IPS-15b (cell line): Measurements from ENCODE around the gene TMPRSS5.
"Not testable (repeated sequence)": the region's sequence is repeated elsewhere in the genome, so short reads cannot be mapped to it uniquely, and the experiment has no call there.

Experiments
- H3K27me3 ChIP-seq: one replicate; pipeline ENCODE4 v1.6.1; 2013; ENCODE audit warnings: low read length; ENCODE audit not compliant: control insufficient read depth, insufficient read depth
- H3K36me3 ChIP-seq: one replicate; pipeline ENCODE4 v1.6.1; 2013; ENCODE audit warnings: low read length; ENCODE audit not compliant: control insufficient read depth, insufficient read depth
- H3K4me1 ChIP-seq: one replicate; pipeline ENCODE4 v1.6.1; 2013; ENCODE audit warnings: mild to moderate bottlenecking, low read length; ENCODE audit not compliant: control insufficient read depth, insufficient read depth
- H3K4me3 ChIP-seq: one replicate; pipeline ENCODE4 v1.5.1; 2013; ENCODE audit warnings: low read depth, low read length
- H3K9ac ChIP-seq: one replicate; pipeline ENCODE4 v1.6.1; 2013; ENCODE audit warnings: low read depth, mild to moderate bottlenecking, low read length
- H3K9me3 ChIP-seq: one replicate; pipeline ENCODE4 v1.6.1; 2013; ENCODE audit warnings: mild to moderate bottlenecking, low read length; ENCODE audit not compliant: control insufficient read depth, insufficient read depth

The TMPRSS5 gene

DNA sequence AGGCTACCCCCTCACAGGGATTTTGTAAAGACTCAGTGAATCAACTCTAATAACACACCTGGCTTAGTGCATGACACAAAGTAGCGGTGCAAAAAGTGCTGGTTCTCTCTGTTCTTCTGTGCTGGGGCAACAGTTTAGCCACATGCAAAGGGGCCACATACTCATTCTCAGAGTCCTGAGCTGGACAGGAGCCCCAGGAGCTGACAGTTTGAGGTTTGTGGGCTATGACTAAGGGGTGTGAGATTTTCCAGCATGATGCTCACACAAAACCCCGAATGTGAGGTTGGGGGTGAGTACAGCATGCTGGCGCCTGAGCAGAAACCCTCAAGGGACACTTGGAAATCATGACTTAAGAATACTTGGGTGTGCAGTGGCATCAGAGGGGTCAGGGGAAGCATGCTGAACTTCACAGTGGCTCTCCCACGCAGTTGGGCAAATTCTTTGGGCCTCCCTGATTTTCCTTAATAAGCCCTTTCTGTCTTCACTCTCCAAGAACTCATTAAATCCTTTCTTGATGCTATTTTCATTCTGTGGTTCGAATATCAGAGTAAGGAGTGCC is 31.0 kb downstream of the TMPRSS5 start:
- Histone ChIP-seq H3K27me3 (no peaks in the 10 kb centered on the region), H3K4me1 (no peaks in the 10 kb centered on the region), H3K9me3 (no peaks in the 10 kb centered on the region), H3K9ac (no peak overlapping the region), H3K36me3 (no peaks in the 10 kb centered on the region), H3K4me3 (no peak overlapping the region)

DNA sequence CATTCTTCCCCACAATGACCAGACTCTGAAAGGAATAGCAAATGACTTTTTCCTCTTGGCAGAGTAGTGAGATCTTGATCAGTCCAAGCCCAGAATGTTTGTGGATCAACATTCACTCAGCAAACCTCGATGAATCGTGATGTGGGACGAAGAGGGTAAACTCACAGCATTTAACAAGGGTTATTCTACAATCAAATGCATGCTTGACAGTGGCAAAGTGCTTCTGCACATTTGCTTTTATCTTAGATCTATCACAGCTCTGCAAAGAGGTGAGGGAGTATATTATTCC is 31.8 kb downstream of the TMPRSS5 start:
- Histone ChIP-seq H3K4me1 (peaks cover 2% of the 10 kb centered on the region), H3K4me3 (no peak overlapping the region), H3K9ac (no peak overlapping the region), H3K36me3 (no peaks in the 10 kb centered on the region), H3K27me3 (no peaks in the 10 kb centered on the region), H3K9me3 (no peaks in the 10 kb centered on the region)

DNA sequence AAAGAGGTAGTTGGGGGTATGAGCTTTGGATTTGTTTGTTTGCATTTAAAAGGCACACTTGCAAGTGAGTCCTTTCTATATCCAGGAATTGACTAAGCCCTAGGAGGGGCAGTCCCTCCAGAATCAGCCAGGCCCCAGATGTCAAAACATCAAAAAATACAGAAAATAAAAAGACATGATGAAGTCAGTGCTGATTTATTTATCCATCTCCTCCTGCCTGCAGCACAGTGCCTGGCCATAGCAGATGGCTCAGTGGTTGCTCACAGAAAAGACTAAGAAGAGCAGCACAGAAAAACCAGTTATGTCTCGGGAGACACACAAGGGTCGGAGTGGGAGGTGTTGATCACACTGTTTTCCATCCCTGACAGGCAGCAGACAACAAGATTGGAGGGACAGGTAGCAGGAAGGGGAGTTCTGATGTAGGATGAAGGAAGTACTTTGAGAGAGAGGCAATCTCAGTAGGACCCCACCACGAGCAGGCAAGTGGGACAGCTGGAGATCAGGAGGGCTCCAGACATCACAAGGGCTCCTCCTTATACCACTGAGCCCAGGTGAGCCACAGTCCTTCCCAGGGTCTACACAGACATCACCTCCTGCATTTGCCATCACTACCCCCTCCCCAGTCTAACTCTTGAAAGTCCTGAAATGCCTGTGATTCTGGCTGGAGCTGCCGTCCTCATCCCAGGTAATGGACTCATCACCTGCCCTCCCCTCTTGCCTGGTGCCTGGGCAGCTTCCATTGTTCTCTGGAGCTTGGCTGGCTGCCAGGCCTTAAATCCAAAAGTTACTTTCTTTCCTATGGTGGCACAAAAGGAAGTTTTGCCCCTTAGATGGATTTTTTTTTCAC is 32.3 kb downstream of the TMPRSS5 start:
- H3K9me3 ChIP-seq = no peaks in the 10 kb centered on the region
- H3K4me1 ChIP-seq = peaks cover 2% of the 10 kb centered on the region
- H3K4me3 ChIP-seq = no peak overlapping the region
- H3K9ac ChIP-seq = no peak overlapping the region
- H3K36me3 ChIP-seq = no peaks in the 10 kb centered on the region
- H3K27me3 ChIP-seq = no peaks in the 10 kb centered on the region

DNA sequence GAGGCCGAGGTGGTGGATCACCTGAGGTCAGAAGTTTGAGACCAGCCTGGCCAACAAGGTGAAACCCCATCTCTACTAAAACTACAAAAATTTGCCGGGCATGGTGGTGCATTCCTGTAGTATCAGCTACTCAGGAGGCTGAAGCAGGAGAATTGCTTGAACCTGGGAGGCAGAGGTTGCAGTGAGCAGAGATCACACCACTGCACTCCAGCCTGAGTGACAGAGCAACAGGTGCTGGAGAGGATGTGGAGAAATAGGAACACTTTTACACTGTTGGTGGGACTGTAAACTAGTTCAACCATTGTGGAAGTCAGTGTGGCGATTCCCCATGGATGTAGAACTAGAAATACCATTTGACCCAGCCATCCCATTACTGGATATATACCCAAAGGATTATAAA is 34.2 kb downstream of the TMPRSS5 start:
- not testable (repeated sequence) for H3K27me3 ChIP-seq, H3K9ac ChIP-seq, H3K9me3 ChIP-seq, H3K36me3 ChIP-seq, H3K4me1 ChIP-seq, H3K4me3 ChIP-seq

DNA sequence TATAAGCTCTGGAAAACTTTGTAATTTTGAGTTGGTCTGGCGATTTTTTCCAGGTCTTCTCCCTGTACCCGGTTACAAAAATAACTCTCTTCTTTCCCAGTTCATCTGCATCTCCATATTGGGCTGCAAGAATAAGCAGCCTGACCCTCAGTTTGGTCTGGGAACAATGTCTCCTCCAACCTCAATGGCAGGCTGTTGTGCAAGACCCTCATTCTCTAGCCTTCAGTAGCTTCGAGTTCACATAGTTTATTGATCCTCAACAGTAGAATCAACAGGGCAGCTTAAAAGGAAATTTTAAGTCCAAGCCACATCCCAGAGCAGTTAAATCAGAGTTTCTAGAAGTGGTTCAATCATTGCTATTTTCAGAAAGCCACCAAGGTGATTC is 35.3 kb downstream of the TMPRSS5 start:
- no peaks in the 10 kb centered on the region for H3K27me3 ChIP-seq
- peaks cover 3% of the 10 kb centered on the region for H3K9me3 ChIP-seq
- no peaks in the 10 kb centered on the region for H3K36me3 ChIP-seq
- no peak overlapping the region for H3K4me3 ChIP-seq
- peaks cover 2% of the 10 kb centered on the region for H3K4me1 ChIP-seq
- H3K9ac ChIP-seq = no peak overlapping the region

DNA sequence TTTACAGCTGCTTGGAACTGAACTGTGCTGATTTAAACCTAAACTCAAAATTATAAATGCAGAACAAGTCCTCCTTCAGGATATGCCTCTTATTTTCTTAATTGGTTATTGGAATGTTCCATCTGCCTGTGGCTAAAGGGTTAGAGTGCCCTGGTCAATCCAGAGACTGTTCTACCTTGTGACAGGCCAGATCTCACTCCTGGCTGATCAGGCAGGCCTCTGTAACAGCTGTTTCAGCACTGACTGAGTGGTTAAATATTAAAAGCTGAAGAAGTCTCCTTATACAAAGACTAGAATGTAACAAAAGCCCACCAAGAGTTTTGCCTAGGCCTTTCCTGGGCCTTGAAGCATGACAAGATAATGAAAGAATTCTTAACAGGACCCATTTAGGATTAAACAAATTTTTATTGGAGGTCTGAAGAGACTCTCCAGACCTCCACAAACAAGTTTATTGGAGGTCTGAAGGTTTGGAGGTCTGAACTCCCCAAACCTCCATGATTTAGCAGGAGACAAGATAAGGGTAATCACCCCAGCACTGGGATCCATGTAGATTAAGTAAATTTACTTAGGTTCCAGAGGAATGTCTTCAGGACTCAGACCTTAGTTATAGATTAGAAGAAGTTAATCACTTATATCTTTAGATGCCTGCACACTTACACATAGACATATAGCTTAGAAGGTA is 35.8 kb downstream of the TMPRSS5 start:
- no peaks in the 10 kb centered on the region for H3K27me3 ChIP-seq
- no peak overlapping the region for H3K4me3 ChIP-seq
- peaks cover 3% of the 10 kb centered on the region for H3K9me3 ChIP-seq
- H3K4me1 ChIP-seq = peaks cover 2% of the 10 kb centered on the region
- no peak overlapping the region for H3K9ac ChIP-seq
- H3K36me3 ChIP-seq = no peaks in the 10 kb centered on the region

DNA sequence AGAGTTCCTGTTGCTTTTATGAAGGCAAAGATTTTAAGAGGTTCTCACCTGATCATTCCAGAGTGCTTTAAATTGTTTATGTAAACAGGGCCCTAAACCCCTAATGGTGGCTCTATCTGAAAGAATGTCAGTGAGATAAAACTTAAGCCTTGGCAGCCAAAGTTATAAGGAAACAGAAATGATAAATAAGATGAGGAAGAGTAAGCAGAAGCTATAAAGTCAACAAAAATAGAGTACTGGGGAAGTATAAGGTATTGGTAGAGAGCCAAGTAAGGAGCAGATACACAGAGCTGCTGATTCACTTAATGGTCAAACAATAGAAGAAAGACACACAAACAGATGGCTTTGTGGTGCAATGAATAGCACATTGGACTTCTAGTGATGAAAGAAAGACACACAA is 37.9 kb downstream of the TMPRSS5 start:
- H3K4me3 ChIP-seq = no peak overlapping the region
- peaks cover 2% of the 10 kb centered on the region for H3K4me1 ChIP-seq
- H3K9me3 ChIP-seq = peaks cover 3% of the 10 kb centered on the region
- no peaks in the 10 kb centered on the region for H3K27me3 ChIP-seq
- H3K36me3 ChIP-seq = no peaks in the 10 kb centered on the region
- H3K9ac ChIP-seq = no peak overlapping the region

DNA sequence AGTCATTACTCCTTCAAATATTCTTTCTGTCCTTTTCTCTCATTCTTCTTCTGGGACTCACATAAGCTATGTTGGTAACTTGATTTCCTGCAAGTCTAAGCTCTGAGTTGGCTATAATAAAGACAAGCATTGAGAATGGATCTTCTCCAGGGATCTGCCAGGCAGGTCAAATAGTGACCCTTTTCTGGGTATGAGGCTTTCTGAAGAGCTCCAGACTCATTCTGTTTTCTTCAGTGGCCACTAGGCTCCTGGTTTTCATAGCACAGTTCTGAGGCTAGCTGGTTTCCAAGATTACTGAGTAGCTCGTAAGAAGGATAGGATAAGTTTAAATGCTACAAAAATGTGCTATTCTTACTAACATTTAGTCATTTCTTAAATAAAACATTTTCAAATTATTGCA is 38.3 kb downstream of the TMPRSS5 start:
- Histone ChIP-seq H3K4me3 (no peak overlapping the region), H3K36me3 (no peaks in the 10 kb centered on the region), H3K27me3 (no peaks in the 10 kb centered on the region), H3K4me1 (peaks cover 2% of the 10 kb centered on the region), H3K9me3 (peaks cover 3% of the 10 kb centered on the region), H3K9ac (no peak overlapping the region)

DNA sequence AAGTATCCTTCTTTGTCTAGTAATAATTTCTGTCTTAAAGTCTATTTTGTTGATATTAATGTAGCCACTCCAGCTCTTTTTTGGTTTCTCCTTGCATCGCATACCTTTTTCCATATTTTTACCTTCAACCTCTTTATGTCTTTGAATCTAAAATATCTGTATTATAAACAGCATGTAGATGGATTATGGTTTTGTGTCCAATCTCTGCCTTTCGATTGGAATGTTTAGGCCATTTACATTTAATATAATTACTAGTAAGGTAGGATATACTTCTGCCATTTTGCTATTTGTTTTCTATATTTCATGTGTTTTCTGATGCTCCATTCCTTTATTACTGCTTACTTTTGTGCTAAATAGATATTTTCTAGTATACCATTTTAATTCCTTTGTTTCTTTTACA is 39.5 kb downstream of the TMPRSS5 start:
- Histone ChIP-seq H3K36me3 (no peaks in the 10 kb centered on the region), H3K4me3 (no peak overlapping the region), H3K4me1 (peaks cover 2% of the 10 kb centered on the region)

DNA sequence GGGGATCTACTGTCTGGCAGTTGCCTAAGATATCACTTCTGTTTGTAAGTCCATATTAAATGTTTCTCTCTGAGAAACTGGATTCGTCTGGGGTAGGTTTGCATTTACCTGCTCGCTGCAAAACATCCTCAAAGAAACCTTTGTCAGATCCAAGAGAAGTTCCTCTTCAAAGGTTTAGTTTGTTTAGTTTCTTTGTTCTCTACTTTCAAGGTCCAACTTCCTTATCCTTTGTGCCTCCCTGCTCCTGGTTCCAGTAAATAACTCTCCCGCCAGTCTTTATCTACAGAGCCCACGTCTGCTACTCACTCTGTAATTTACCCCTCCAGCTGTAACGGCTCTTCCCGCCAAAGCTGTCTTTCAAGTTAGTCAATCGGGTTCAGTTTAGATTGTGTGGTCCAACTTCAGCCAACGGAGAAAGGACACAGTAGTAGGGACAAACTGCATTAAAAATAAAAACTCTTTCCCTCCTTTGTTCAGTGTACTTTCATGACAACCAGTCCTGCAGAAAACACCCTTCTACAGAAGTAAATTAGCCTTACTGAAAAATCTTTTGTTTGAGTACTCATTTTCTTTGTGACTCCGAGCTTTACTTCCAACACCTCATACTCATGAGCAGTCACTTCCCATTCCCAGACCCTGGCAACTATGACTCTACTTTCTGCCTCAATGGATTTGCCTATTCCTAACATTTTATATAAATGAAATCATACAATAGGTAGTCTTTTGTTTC is 41.0 kb downstream of the TMPRSS5 start:
- H3K4me1 ChIP-seq = peaks cover 2% of the 10 kb centered on the region
- H3K27me3 ChIP-seq = no peaks in the 10 kb centered on the region
- no peaks in the 10 kb centered on the region for H3K36me3 ChIP-seq
- peaks cover 3% of the 10 kb centered on the region for H3K9me3 ChIP-seq
- no peak overlapping the region for H3K4me3 ChIP-seq
- H3K9ac ChIP-seq = no peak overlapping the region

More for the DNA sequence above, 39.5 kb downstream of the TMPRSS5 start:
- peaks cover 3% of the 10 kb centered on the region for H3K9me3 ChIP-seq
- H3K9ac ChIP-seq = no peak overlapping the region
- H3K27me3 ChIP-seq = no peaks in the 10 kb centered on the region

DNA sequence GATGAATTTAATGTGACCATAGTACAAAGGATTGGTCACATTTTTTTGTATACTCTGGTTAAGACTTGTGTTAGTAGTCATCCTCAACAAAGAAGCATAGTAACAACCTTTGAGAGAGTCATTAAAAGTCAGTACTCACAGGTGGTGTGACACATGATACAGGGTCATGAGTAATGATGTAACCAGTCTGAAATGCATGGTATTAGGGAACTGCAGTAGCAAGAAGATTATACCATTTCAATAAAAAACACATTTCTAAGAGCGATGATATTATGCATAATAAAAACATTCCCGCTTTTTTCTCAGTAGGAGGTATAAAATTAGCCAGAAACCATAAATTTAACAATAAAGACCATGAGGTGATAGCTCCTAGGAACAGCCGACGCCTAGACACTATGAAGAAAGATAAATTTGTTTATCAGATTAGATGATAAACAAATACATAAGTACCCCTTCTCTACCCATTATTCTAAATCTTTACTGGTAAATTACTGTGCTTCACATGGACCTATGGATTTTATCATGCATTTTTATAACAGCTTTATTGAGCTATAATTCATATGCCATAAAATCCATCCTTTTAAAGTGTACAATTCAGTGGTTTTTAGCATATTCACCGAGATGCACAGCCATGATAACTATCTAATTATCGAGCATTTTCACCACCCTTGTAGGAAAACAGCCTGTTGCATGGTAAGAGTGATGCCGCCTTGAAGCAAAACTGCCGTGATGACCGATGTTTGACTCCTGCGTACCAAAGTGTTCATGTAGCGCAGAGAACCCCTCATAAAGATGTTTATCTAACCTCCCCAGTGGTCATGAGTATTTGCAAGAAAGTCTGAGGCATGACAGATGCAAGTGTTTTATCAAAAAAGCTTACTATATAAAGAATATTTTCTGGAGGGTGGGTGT is 41.8 kb downstream of the TMPRSS5 start:
- Histone ChIP-seq H3K9ac (no peak overlapping the region), H3K4me1 (no peaks in the 10 kb centered on the region), H3K27me3 (no peaks in the 10 kb centered on the region), H3K9me3 (peaks cover 3% of the 10 kb centered on the region), H3K4me3 (no peak overlapping the region), H3K36me3 (no peaks in the 10 kb centered on the region)
